Cardiac septum (tissue), 1 donor: ENCODE measurements around the gene PDE4D. TPM values are rescaled to one million over a fixed set of nuclear protein-coding genes. Genes with fewer than 3 reads are reported as not detected.

Experiments
- DNase-seq: peaks from one replicate; pipeline ENCODE4 v3.0.0-alpha.2; 2020; ENCODE audit warnings: low spot score
- intact Hi-C: fragments of 100-400 bp; cut with DNase I; formaldehyde crosslinking; loops from one replicate; pipeline ENCODE4 v1.14.0; 2022
- total RNA-seq: library from RNA; stranded (reverse); fragmentation: NEBNext Ultra II Directional; extraction: Animal tissue kit (Norgen Biotek cat#: 25700); gene quantifications from one replicate; pipeline ENCODE4 v1.2.1, GENCODE V29; 2021
- donor health status: DM: no; HTN: no; CAD: no.

Gene PDE4D
- total RNA-seq, 1 donor from 2014 or later, result 29.3 TPM

DNA sequence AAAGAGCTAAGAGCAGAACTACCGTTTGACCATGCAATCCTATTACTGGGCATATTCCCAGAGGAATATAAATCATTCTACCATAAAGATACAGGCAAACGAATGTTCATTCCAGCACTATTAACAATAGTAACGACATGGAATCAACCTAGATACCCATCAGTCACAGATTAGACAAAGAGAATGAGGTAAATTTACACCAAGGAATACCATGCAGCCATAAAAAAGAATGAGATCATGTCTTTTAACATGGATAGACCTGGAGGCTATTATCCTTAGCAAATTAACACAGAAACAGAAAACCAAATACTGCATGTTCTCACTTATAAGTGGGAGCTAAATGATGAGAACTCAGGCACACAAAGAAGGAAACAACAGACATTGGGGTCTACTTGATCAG, 641.9 kb downstream of the PDE4D start:
- intact Hi-C loops, result no loop called here
- DNase-seq, result no peak

DNA sequence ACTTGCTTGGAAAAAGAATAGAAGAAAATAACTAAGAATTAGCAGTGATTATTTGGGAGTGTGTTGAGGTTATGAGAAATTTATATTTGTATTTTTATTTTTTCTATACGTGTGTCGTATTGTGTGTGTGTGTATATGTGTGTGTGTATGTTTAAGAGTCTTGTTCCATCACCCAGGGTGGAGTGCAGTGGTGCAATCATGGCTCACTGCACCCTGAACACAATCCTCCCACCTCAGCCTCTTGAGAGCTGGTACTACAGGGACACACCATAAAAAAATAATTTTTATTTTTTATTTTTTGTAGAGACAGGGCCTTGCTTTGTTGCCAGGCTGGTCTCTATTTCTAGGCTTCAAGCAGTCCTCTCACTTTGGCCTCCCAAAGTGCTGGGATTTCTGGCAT, 643.8 kb downstream of the PDE4D start:
- DNase-seq, result no peak
- intact Hi-C loops, result no loop called here

DNA sequence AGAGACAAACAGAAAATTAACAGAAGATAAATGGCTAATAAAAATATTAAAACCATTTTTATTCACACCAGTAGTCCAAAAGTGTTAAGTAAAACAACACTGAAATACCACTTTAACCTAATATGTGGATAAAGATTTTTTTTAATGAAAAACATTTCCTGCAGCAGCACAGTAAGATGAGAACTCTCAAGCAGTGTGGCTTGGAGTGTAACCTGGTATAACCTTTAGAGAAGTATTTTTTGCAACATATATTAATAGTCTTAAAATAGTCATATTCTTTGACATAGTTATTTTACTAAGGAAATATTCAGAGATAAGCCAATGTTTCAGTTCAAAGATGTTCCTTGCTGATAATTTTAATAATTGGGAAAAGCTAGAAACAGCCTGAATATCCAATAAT, 644.4 kb downstream of the PDE4D start:
- intact Hi-C loops, result no loop called here
- DNase-seq, result no peak

GRCh38 chr5:59246882-59247281, 646.6 kb downstream of the PDE4D start:
- DNase-seq, result no peak
- intact Hi-C loops, result no loop called here

DNA sequence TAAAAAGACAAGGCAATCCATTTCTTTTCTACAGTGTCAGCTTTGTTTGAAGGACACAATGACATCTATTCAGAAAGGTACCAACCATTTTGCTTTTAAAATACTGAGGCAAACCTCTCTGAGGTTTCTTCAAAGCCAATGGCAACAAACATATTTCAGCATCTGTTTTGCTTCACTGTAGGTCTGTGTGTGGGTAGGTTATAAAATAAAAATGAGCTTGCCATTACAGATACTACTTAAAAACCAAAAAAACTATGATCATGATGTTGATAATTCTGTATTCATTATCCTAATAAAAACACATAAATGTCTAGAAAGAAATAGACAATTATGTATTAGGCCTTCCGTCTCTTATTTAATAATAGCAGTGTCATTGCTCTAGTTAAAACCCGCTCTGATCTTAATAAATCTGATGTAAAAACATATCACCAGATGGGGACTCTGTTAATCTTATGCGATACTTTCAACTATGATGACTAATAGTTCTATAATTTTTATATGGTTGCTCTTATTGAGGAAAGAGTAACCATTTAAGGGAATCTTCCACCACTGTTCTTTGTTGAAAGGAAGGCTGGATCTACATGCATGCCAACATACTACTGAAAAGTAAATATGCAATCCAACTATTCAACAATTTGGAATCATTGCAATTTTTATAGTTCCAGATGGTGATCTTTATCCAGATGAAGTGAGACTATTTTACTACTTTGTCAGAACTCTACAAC, 647.2 kb downstream of the PDE4D start:
- intact Hi-C loops, result no loop called here
- DNase-seq, result no peak

GRCh38 chr5:59245198-59245597, 648.3 kb downstream of the PDE4D start:
- intact Hi-C loops, result no loop called here
- no peak for DNase-seq

GRCh38 chr5:59241552-59241951, 652.0 kb downstream of the PDE4D start:
- intact Hi-C loops, result no loop called here
- no peak for DNase-seq

GRCh38 chr5:59241119-59241518, 652.4 kb downstream of the PDE4D start:
- no peak for DNase-seq
- intact Hi-C loops, result no loop called here

DNA sequence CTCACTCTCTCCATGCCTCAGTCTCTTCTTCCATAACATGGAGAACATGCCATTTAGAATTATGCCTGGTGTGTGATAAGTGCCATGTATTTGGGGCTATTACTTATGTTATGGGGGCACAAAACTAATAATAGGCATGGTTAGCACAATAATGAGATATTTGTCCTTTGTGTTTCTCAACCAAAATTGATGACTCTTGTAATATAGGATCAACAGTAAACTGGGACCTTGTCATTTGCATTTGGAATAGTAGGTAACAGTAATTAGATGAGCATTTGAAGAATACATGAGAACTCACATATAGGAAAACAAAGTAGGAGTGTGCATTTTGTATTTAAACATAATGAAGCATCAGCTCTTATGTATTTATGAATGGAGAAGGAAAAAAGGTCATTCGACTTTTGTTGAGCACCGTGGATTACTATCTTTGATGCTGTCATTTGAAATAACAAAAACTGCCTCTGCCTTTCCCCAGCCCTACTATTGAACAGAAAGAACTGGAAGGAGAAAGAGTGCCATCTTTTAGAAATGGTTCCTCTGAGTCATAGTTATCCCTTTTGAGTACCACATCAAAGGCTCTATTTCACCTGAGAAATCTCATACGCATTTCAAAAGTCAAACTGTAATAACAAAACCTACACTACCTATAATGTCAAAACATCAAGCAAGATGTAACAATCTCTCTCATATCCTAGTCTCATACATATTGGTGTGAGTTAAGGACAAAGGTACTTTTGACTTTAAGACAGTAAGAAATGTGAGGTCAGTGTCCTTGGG, 655.2 kb downstream of the PDE4D start:
- DNase-seq, result no peak
- intact Hi-C loops, result loop anchor here (5.0 kb wide), 1 partner anchor 39 kb away; no protein-coding TSS in a partner anchor

- intact Hi-C loops, result loop anchor here (5.0 kb wide), 1 partner anchor 40 kb away; no protein-coding TSS in a partner anchor
- DNase-seq, result no peak
Observed at GRCh38 chr5:59236986-59237385, 656.5 kb downstream of the PDE4D start.

- no peak for DNase-seq
- intact Hi-C loops, result loop anchor here (5.0 kb wide), 1 partner anchor 41 kb away; no protein-coding TSS in a partner anchor
Observed at GRCh38 chr5:59236448-59236847, 657.1 kb downstream of the PDE4D start.

- intact Hi-C loops, result no loop called here
- DNase-seq, result no peak
Observed at GRCh38 chr5:59234236-59234635, 659.3 kb downstream of the PDE4D start.

DNA sequence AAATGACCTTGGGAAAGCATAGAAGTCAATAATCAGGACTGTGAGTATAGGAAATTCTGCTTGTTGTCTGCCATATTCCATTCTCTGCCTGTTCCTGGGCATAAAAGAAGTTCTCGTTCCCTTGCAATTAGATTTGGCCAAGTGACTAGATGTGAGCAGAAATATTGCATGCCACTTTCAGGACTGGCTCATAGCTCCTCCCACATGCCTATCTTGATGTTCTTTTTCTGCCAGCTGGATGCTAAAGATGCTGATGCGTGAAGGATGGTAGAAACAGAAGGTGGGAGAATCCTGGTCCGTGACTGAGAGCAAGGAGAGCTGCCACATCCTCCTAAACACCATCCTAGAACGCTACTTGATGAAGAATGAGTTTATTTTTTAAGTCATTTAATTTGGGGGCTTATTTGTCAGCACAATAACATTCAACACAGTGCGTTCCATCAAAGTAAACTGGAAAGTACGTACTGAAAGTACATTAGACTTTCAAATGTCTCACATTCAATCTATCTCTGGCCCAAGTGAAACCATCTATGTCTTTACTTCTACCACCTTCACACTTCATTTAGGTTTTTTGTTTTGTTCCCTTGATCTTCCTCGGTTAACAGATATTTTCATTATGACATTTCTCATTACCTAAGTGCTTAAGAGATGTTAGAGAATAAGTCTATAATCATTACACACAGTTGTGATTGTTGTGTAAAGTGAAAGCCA, 662.1 kb downstream of the PDE4D start:
- DNase-seq, result no peak
- intact Hi-C loops, result no loop called here

DNA sequence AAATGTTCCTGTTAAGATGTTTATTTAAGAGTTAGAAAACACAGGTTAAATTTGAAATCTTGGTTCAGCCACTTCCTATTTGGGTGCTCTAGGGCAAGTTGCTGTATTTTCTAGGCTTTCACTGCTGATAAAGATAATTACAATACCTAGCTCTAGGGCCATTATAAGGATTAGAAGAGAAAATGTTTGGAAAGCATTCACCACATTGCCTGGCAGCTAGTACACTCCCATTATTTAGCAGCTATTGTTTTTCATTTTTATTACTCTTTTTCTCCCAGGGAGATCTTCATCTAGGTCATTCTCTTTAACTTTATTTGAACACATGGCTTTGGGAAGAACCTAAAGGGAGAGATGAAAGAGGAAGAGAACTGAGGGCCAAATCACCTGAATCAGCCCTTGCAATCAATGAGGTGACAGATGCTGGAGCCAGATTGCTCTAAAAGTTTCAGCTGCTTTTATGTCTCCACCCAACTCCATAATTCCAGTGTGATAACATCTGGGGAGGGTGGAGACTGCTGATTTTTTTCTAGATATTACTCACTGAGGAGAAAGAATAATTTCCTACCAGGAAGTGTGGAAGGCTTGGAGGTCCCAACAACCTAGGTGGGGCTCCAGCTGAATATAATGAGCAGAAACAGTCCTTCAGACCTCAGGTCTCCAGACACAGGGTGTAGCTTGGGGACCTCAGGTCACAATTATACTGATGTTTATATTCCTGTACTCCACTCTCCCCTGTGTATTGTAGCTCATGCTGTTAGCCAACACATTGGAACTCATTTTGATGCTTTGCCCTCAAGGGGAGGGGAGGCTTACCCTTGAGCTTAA, 670.6 kb downstream of the PDE4D start:
- intact Hi-C loops, result loop anchor here (1.0 to 5.0 kb wide), 3 partner anchors 53 to 144 kb away; no protein-coding TSS in a partner anchor
- DNase-seq, result no peak

DNA sequence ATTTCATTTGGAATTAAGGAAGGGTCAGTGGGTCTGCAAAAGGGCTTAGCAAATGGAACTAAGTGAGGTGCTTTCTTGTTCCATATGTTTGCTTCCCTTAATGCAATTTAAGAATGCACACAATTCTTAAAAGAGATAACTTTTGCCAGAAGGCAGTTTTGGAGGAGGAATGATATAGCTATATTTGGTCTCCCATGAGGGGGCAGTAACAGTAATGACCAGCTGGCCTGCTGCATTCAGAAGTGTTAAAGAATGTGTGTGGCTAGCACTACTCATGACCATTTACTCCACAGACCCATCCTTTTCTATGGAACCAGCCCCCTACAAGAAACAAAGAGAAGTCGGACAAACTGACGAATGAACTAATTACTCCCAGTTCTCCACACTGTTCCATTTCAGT, 671.8 kb downstream of the PDE4D start:
- DNase-seq, result no peak
- intact Hi-C loops, result loop anchor here (2.0 to 5.0 kb wide), 2 partner anchors 107 to 146 kb away; no protein-coding TSS in a partner anchor

DNA sequence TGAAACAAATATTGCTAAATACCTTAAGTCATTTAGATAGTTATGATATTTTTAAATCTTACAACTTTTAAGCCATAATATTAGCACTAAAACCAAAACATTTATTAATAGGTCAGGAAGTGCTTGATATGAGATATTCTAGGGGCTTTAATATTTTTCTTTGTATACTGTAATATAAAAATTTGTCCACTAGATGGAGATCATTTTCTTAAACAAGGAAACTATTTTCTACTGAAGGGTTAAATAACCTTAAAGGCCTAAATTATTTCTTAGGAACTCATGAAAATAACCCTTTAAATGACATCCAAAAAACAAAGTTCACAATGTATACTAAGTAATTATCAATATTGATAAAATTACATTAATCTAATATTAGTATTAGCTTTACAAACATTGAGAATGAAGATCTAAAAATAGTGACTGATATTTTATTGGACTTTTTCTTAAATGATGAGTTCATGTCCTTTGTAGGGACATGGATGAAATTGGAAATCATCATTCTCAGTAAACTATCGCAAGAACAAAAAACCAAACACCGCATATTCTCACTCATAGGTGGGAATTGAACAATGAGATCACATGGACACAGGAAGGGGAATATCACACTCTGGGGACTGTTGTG, 675.0 kb downstream of the PDE4D start:
- intact Hi-C loops, result no loop called here
- no peak for DNase-seq

DNA sequence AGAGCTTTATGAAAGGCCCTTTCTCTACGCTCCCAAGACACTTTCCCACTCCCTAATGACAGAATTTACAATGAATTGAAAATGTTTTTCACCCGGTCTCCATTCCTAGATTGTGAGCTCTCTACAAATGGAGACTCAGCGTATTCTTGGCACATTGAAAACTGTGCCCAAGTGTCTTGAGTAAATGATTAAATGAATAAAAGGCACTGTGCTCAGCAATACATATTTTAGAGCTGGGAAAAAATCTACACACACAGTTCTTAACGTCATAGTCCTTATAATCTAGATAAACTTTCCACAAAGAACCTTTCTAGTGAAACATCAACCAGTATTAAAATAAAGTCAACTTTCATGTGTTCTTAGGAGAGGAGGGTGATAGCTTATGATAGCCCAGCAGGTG, 676.7 kb downstream of the PDE4D start:
- no peak for DNase-seq
- intact Hi-C loops, result no loop called here

DNA sequence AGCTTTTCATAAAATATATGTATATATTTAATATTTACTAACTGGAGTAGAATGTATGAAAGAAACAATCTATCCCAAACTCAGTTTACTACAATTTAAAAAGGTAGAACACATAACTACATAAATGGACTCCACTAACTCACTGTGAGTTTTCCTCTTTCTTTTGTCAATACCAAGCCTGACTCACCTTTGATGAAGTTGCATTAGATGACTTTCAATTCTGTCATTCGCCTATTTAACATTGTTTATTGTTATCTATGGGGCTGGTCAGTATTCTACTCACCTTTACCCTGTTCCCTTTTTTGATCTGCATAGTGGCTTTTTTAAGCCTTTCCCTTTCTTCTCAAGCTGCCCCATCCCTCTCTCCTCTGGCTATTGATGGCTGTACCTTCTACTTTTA, 680.9 kb downstream of the PDE4D start:
- intact Hi-C loops, result no loop called here
- DNase-seq, result no peak

- intact Hi-C loops, result no loop called here
- no peak for DNase-seq
Observed at GRCh38 chr5:59209758-59210359, 683.7 kb downstream of the PDE4D start.
